ENCODE data around the gene CYP2D6.
"Not testable (repeated sequence)": the region's sequence is repeated elsewhere in the genome, so short reads cannot be mapped to it uniquely, and the experiment has no call there.

Gene CYP2D6

GRCh38 chr22:42151924-42152635, 21.5 kb upstream of the CYP2D6 start:
- no peaks in the 10 kb centered on the region for H3K27me3 ChIP-seq
- intact Hi-C loops (cut with DNase I; ENCODE audit: low total_unique reads): no loop called here
- no peak overlapping the region for H3K4me3 ChIP-seq
- H3K36me3 ChIP-seq: peaks cover 0 to 50% (median 16%) of the 10 kb centered on the region in 3 donors
- no peak for TF ChIP-seq CTCF (IDR thresholded peaks at IDR 0.05)
- no peak overlapping the region for H3K27ac ChIP-seq
- no peaks in the 10 kb centered on the region for H3K4me1 ChIP-seq
- H3K9me3 ChIP-seq: no peaks in the 10 kb centered on the region
- no peak for DNase-seq

DNA sequence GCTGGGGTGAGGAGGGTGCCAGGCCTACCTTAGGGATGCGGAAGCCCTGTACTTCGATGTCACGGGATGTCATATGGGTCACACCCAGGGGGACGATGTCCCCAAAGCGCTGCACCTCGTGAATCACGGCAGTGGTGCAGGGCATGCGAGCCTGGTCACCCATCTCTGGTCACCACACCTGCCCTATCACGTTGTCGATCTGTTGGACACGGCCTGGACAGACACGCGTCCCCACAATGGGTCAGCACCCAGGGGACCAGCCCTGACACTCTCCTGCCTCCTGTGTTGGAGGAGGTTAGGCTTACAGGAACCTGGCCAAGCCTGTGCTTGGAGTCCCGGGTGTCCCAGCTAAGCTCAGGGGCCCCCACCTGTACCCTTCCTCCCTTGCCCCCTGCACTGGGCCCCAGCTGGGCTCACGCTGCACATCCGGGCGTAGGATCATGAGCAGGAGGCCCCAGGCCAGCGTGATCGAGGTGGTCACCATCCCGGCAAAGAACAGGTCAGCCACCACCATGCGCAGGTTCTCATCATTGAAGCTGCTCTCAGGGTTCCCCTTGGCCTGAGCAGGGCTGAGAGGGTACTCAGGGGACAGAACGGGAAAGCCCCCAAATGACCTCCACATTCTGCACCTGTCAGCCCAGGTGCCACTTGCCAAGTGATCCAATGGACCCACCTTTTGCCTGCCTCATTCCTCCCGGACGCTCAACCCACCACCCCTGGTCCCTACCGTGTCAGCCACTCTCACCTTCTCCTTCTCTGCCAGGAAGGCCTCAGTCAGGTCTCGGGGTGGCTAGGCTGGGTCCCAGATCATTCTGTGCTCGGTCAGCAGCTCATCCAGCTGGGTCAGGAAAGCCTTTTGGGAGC, 20.3 kb upstream of the CYP2D6 start:
- no peak overlapping the region for H3K4me3 ChIP-seq
- H3K36me3 ChIP-seq: peaks cover 0 to 43% (median 14%) of the 10 kb centered on the region in 3 donors
- no peak overlapping the region for H3K27ac ChIP-seq
- intact Hi-C loops (cut with DNase I; ENCODE audit: low total_unique reads): no loop called here
- H3K9me3 ChIP-seq: no peaks in the 10 kb centered on the region
- no peaks in the 10 kb centered on the region for H3K27me3 ChIP-seq
- TF ChIP-seq CTCF (IDR thresholded peaks at IDR 0.05): no peak
- H3K4me1 ChIP-seq: no peaks in the 10 kb centered on the region
- no peak for DNase-seq

DNA sequence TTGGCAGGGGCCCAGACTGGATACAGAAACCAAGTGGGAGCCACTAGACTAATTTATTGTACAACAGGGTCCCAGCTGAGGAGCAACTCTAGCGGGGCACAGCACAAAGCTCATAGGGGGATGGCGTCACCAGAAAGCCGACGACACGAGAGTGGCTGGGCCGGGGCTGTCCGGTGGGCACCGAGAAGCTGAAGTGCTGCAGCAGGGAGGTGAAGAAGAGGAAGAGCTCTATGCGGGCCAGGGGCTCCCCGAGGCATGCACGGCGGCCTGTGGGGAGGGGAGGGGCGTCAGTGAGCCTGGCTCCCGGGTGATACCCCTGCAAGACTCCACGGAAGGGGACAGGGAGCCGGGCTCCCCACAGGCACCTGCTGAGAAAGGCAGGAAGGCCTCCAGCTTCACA, 19.2 kb upstream of the CYP2D6 start:
- DNase-seq; H3K4me3 ChIP-seq; intact Hi-C loops (cut with DNase I; ENCODE audit: low total_unique reads); H3K27me3 ChIP-seq; H3K27ac ChIP-seq; H3K4me1 ChIP-seq; H3K9me3 ChIP-seq: not testable (repeated sequence)
- H3K36me3 ChIP-seq: peaks cover 0 to 32% (median 3%) of the 10 kb centered on the region in 3 donors

GRCh38 chr22:42145175-42145574, 14.6 kb upstream of the CYP2D6 start:
- H3K36me3 ChIP-seq: peaks cover 0 to 17% (median 0%) of the 10 kb centered on the region in 3 donors
- no peaks in the 10 kb centered on the region for H3K9me3 ChIP-seq
- no peak overlapping the region for H3K4me3 ChIP-seq
- no peak overlapping the region for H3K27ac ChIP-seq
- intact Hi-C loops (cut with DNase I; ENCODE audit: low total_unique reads): no loop called here
- no peak for TF ChIP-seq CTCF (IDR thresholded peaks at IDR 0.05)
- H3K27me3 ChIP-seq: no peaks in the 10 kb centered on the region
- no peak for DNase-seq
- no peaks in the 10 kb centered on the region for H3K4me1 ChIP-seq

DNA sequence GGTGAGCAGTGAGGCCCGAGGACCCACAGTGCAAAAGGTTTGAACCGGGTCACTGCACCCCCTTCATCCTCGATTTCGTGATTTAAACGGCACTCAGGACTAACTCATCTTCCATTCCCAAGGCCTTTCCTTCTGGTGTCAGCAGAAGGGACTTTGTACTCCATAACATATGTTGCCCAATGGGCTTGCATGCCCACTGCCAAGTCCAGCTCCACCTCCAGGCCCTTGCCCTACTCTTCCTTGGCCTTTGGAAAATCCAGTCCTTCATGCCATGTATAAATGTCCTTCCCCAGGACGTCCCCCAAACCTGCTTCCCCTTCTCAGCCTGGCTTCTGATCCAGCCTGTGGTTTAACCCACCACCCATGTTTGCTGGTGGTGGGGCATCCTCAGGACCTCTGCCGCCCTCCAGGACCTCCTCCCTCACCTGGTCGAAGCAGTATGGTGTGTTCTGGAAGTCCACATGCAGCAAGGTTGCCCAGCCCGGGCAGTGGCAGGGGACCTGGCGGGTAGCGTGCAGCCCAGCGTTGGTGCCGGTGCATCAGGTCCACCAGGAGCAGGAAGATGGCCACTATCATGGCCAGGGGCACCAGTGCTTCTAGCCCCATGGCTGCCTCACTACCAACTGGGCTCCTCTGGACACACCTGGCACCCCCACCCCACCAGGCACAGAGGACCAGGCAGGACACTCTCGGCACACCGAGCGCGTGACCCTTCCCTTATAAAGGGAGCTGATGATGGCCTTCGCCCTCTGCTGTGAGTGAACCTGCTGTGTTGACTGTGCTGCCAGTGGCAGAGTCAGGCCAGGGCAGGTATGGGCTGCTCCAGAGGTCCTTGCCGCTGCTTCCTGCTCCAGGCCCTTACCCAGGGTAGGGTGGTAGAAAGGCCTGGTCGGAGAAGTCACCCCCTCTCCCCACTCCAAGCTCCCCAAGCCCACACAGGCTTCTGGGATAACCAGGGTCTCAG, 13.5 kb upstream of the CYP2D6 start:
- H3K4me1 ChIP-seq; H3K27me3 ChIP-seq; intact Hi-C loops (cut with DNase I; ENCODE audit: low total_unique reads); H3K4me3 ChIP-seq; H3K9me3 ChIP-seq; DNase-seq; H3K27ac ChIP-seq: not testable (repeated sequence)
- H3K36me3 ChIP-seq: peaks cover 0 to 12% (median 0%) of the 10 kb centered on the region in 3 donors

DNA sequence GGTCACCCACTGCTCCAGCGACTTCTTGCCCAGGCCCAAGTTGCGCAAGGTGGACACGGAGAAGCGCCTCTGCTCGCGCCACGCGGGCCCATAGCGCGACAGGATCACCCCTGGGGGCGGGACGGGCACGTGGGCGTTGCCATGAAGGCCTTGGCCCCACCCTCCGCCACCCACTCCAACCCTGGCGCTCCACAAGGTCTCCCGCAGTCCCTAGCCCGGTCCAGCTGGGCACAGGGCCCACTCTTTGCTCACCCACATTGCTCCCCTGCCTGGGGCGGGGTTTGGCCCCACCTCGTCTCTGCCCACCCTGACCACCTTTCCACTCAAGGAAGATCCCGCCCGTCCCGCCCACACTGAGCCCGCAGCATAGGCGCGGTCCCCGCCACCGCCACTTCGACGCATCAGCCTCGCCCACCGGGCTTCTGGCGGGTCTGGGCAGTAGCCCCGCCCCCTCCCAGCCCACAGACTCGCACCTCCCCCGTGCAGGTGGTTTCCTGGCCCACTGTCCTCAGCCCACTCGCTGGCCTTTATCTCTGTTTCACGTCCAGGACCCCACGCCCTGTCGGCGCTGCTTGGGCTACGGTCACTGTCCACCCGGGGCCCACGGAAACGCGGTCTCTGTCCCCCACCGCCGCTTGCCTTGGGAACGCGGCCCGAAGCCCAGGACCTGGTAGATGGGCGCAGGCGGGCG, 12.3 kb upstream of the CYP2D6 start:
- H3K36me3 ChIP-seq: peaks cover 0 to 18% (median 0%) of the 10 kb centered on the region in 3 donors
- intact Hi-C loops (cut with DNase I; ENCODE audit: low total_unique reads): no loop called here
- H3K9me3 ChIP-seq: no peaks in the 10 kb centered on the region
- no peak for DNase-seq
- H3K27me3 ChIP-seq: peaks cover 0 to 4% of the 10 kb centered on the region in 2 donors
- no peak overlapping the region for H3K27ac ChIP-seq
- no peak for TF ChIP-seq CTCF (IDR thresholded peaks at IDR 0.05)
- H3K4me3 ChIP-seq: no peak overlapping the region
- no peaks in the 10 kb centered on the region for H3K4me1 ChIP-seq

- H3K27me3 ChIP-seq; H3K27ac ChIP-seq; H3K4me3 ChIP-seq; intact Hi-C loops (cut with DNase I; ENCODE audit: low total_unique reads); H3K4me1 ChIP-seq; H3K9me3 ChIP-seq; DNase-seq: not testable (repeated sequence)
- peaks cover 0 to 19% (median 0%) of the 10 kb centered on the region in 3 donors for H3K36me3 ChIP-seq
These were observed 10.9 kb upstream of the CYP2D6 start for GRCh38 chr22:42141307-42142057.

GRCh38 chr22:42140153-42140552, 9.5 kb upstream of the CYP2D6 start:
- intact Hi-C loops (cut with DNase I; ENCODE audit: low total_unique reads); H3K27ac ChIP-seq; H3K4me1 ChIP-seq; H3K27me3 ChIP-seq; H3K4me3 ChIP-seq; H3K9me3 ChIP-seq: not testable (repeated sequence)
- peaks cover 0 to 19% (median 0%) of the 10 kb centered on the region in 3 donors for H3K36me3 ChIP-seq
- peak in 1 of 2 donors; percentile 10 for DNase-seq

Measured in tibial artery (tissue), 4 donors.